Astrocyte of the spinal cord (primary cell): ENCODE measurements around the gene RABGAP1L.
"Not testable (repeated sequence)": the region's sequence is repeated elsewhere in the genome, so short reads cannot be mapped to it uniquely, and the experiment has no call there.

Experiments
- DNase-seq: peaks from one replicate; pipeline ENCODE4 v3.0.0; 2011; ENCODE audit warnings: low read depth, low spot score
- H3K4me3 ChIP-seq: 2 replicates; pipeline ENCODE4 v1.5.1; 2011; ENCODE audit warnings: low read depth, mild to moderate bottlenecking, low read length, moderate library complexity
- in situ Hi-C: cut with HindIII; loops from 2 replicates; pipeline ENCODE4 v1.10.0; 2017; ENCODE audit warnings: low sequenced_read_pairs
- TF ChIP-seq, protein P1 (sequence below): IDR thresholded peaks from 2 replicates; pipeline ENCODE4 v1.5.1; 2012; ENCODE audit warnings: low read depth, mild to moderate bottlenecking, low read length, inconsistent platforms

Gene RABGAP1L

DNA sequence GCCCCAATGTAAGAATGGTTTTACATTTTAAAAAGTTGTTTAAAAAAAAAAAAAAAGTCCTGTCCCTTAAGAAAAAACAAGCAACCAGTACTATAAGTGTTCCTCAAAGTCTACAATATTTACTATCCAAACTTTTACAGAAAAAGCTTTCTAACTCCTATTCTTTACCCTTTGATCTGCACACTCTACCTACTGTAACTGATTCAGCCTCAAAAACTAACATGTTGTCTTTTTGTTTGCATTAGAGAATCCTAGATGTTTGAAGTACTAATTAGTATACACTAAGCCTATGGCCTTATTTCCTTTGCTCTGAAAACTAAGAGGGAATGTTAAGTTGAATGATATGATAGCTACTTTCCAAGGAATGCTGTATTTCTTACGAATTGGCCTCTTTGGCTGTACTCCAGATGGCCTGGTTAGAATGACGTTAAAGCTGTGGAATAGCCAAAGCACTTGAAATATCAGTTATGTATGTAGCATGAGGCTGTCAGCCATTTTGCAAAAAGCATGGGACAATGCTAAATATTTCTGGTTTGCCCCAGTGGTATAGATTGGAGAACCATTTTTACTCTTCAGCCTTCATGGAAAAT is 523.2 kb downstream of the RABGAP1L start:
- peak; percentile 78 for DNase-seq
- H3K4me3 ChIP-seq, result no peak overlapping the region
- TF ChIP-seq, protein P1, sequence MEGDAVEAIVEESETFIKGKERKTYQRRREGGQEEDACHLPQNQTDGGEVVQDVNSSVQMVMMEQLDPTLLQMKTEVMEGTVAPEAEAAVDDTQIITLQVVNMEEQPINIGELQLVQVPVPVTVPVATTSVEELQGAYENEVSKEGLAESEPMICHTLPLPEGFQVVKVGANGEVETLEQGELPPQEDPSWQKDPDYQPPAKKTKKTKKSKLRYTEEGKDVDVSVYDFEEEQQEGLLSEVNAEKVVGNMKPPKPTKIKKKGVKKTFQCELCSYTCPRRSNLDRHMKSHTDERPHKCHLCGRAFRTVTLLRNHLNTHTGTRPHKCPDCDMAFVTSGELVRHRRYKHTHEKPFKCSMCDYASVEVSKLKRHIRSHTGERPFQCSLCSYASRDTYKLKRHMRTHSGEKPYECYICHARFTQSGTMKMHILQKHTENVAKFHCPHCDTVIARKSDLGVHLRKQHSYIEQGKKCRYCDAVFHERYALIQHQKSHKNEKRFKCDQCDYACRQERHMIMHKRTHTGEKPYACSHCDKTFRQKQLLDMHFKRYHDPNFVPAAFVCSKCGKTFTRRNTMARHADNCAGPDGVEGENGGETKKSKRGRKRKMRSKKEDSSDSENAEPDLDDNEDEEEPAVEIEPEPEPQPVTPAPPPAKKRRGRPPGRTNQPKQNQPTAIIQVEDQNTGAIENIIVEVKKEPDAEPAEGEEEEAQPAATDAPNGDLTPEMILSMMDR, result no peak
- in situ Hi-C loops, result no loop called here

DNA sequence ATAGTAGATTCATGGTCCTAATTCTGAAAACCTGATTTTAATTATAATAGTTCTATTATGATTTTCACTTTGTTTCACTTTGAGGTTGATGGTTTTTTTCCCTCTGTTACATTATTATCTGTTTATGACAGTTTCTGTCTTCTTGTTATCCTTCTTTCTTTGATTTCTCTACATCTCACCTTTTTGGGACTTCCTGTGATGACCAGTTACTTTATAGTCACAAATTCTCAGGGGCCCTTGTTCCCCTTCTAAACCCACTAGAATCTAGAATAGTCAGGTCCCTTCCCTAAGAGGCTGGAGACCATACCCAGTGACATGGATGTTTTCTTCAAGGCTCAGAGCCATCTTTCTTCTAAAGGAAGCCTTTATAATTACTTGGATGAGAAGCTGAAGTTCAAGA is 526.9 kb downstream of the RABGAP1L start:
- no peak for DNase-seq

DNA sequence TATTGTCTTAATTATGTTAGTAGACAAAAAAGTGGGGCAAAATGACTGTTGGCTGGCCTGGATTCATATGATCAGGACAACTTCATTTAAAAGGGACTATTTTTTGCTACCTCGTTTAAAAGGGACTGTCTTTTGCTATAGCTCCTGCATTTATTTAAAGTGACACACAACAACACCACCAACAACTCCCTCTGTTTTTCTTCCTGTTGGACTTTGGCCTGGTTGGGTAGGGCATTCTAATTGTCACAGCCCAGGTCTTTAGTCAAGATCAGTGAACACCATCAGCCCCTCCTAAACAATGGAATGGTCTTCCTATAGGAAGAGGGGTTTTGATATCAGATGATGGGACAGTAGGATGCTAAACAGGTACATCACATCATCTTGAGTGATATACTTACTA is 530.2 kb downstream of the RABGAP1L start:
- no peak overlapping the region for H3K4me3 ChIP-seq
- DNase-seq, result no peak
- TF ChIP-seq, protein P1, result no peak
- in situ Hi-C loops, result no loop called here

More for the DNA sequence above, 526.9 kb downstream of the RABGAP1L start:
- TF ChIP-seq, protein P1, result no peak
- in situ Hi-C loops, result no loop called here
- H3K4me3 ChIP-seq, result no peak overlapping the region

DNA sequence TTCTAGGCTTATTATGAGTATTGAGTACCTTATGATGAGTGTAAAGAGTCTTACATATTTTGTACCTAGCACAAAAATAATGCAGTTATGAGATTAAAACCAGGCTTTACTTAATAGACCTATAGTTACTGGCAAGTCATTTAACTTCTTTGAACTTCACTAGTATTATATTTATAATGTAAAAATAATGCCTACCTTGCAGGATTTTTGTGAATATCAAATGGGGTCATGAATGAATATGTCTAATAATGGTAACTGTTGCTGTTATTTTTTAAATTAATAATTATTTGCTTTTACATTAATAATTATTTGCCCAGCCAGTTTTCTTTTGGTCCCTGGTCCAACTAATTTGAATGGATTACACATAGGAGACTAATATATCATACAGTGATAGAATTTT is 530.9 kb downstream of the RABGAP1L start:
- H3K4me3 ChIP-seq, result no peak overlapping the region
- DNase-seq, result no peak
- in situ Hi-C loops, result no loop called here
- TF ChIP-seq, protein P1, result no peak

DNA sequence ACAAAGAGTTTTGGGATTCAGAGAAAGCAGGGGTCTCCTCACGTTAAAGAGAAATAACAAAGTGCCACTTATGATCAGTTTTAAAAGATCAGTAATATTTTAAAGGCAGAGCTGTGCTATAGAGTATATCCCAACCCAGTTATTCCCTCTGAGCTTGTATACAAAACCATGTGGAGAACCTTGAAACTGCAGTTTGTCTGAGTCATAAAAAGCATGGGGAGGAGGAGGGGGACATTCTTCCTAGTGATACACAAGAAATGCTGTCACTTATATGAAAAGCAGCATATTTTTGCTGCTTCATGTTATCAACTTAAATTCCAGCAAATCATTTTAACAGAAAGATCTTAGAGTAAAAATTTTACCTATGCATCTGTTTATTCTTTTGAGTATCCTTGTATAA is 533.0 kb downstream of the RABGAP1L start:
- in situ Hi-C loops, result no loop called here
- no peak overlapping the region for H3K4me3 ChIP-seq
- DNase-seq, result peak; percentile 10
- TF ChIP-seq, protein P1, result no peak

DNA sequence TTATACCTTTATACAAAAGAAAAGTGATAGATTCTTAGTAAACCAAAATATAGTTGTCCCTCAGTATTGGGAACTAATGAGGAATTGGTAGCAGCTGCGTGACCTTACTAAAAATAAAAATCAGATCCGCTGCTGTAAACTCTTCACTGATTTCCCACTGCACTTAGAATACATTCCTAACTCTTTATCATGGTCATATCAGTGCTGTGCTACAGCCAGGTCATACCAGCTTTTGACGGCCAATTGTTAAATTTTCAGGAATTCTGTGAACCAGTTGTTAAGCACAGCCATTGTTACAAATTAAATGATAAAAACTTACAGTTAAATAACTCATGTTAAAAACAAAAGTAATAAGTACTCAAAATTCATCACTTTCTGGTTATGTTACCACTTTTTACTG is 533.8 kb downstream of the RABGAP1L start:
- in situ Hi-C loops, result no loop called here
- TF ChIP-seq, protein P1, result no peak
- DNase-seq, result no peak
- no peak overlapping the region for H3K4me3 ChIP-seq

DNA sequence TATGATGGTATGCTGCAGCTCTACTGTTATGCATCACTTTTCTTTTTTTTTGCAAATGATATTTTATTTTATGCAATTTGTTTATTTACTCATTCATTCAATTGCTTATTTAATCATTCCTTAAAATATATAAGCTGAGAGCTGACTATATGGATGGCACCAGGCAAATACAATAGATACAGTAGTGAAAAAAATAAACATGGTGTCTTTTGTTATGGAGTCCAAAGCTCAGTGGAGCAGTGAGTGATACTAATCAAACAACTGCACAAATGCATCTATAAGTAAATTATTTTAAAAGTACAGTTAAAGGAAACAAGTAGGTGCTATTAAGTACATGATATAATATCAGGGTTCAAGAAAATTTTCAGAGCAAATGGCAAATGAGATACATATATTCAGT is 534.2 kb downstream of the RABGAP1L start:
- in situ Hi-C loops, DNase-seq, H3K4me3 ChIP-seq: not testable (repeated sequence)
